ENCODE data around the gene FER. TPM values are rescaled to one million over a fixed set of nuclear protein-coding genes. Genes with fewer than 3 reads are reported as not detected.
"Not testable (repeated sequence)": the region's sequence is repeated elsewhere in the genome, so short reads cannot be mapped to it uniquely, and the experiment has no call there.

FER gene
- total and polyA plus RNA-seq, 5 donors from 2014 or later: 3.9 to 12.0 (median 5.9) TPM

GRCh38 chr5:109025729-109026128 is 278.0 kb downstream of the FER start:
- not testable (repeated sequence) for H3K4me1 Mint-ChIP-seq; H3K27ac ChIP-seq (ENCODE audit: insufficient read depth, low read length, poor library complexity, severe bottlenecking); H3K27me3 ChIP-seq (ENCODE audit: control insufficient read depth, insufficient read depth, low read length); H3K4me3 ChIP-seq (ENCODE audit: low read depth, low read length); H3K4me1 ChIP-seq (ENCODE audit: control insufficient read depth, insufficient read depth, low read length, poor library complexity, severe bottlenecking); DNase-seq; H3K36me3 ChIP-seq (ENCODE audit: control insufficient read depth, insufficient read depth, low read length); ATAC-seq (ENCODE audit: low read depth in 2 of 2); H3K27me3 Mint-ChIP-seq; H3K9me3 ChIP-seq (ENCODE audit: control insufficient read depth in 2 of 2, low read length in 2 of 2); H3K4me3 Mint-ChIP-seq; H3K36me3 Mint-ChIP-seq; H3K9me3 Mint-ChIP-seq; H3K27ac Mint-ChIP-seq

- H3K36me3 ChIP-seq (ENCODE audit: control insufficient read depth, insufficient read depth, low read length): no peaks in the 10 kb centered on the region
- H3K36me3 Mint-ChIP-seq: peaks cover 4% of the 10 kb centered on the region
- H3K9me3 Mint-ChIP-seq: peaks cover 0 to 5% (median 2%) of the 10 kb centered on the region in 7 donors
- ATAC-seq (ENCODE audit: low read depth in 2 of 2) (no peak), DNase-seq (no peak)
- no peaks in the 10 kb centered on the region for H3K4me1 ChIP-seq (ENCODE audit: control insufficient read depth, insufficient read depth, low read length, poor library complexity, severe bottlenecking)
- H3K4me1 Mint-ChIP-seq: peaks cover 0 to 3% (median 0%) of the 10 kb centered on the region in 4 donors
- no peaks in the 10 kb centered on the region for H3K9me3 ChIP-seq (ENCODE audit: control insufficient read depth in 2 of 2, low read length in 2 of 2)
- H3K4me3 Mint-ChIP-seq: no peak overlapping the region
- no peaks in the 10 kb centered on the region for H3K27me3 Mint-ChIP-seq
- H3K4me3 ChIP-seq (ENCODE audit: low read depth, low read length): no peak overlapping the region
- no peak overlapping the region for H3K27ac Mint-ChIP-seq
- no peak overlapping the region for H3K27ac ChIP-seq (ENCODE audit: insufficient read depth, low read length, poor library complexity, severe bottlenecking)
- no peaks in the 10 kb centered on the region for H3K27me3 ChIP-seq (ENCODE audit: control insufficient read depth, insufficient read depth, low read length)
These were observed 280.4 kb downstream of the FER start for GRCh38 chr5:109027983-109028607.

GRCh38 chr5:109028608-109029299 is 281.1 kb downstream of the FER start:
- Mint-ChIP-seq H3K9me3 (peaks cover 0 to 5% (median 2%) of the 10 kb centered on the region in 7 donors), H3K36me3 (peaks cover 4% of the 10 kb centered on the region), H3K4me1 (peaks cover 0 to 3% (median 0%) of the 10 kb centered on the region in 4 donors), H3K27me3 (no peaks in the 10 kb centered on the region), H3K27ac (no peak overlapping the region), H3K4me3 (no peak overlapping the region)
- H3K4me3 ChIP-seq (ENCODE audit: low read depth, low read length): no peak overlapping the region
- ATAC-seq (ENCODE audit: low read depth in 2 of 2) (no peak), DNase-seq (no peak)
- H3K27me3 ChIP-seq (ENCODE audit: control insufficient read depth, insufficient read depth, low read length): no peaks in the 10 kb centered on the region
- no peaks in the 10 kb centered on the region for H3K4me1 ChIP-seq (ENCODE audit: control insufficient read depth, insufficient read depth, low read length, poor library complexity, severe bottlenecking)
- H3K9me3 ChIP-seq (ENCODE audit: control insufficient read depth in 2 of 2, low read length in 2 of 2): no peaks in the 10 kb centered on the region
- H3K36me3 ChIP-seq (ENCODE audit: control insufficient read depth, insufficient read depth, low read length): no peaks in the 10 kb centered on the region
- H3K27ac ChIP-seq (ENCODE audit: insufficient read depth, low read length, poor library complexity, severe bottlenecking): no peak overlapping the region

GRCh38 chr5:109029847-109030246 is 282.1 kb downstream of the FER start:
- H3K4me1 ChIP-seq (ENCODE audit: control insufficient read depth, insufficient read depth, low read length, poor library complexity, severe bottlenecking): no peaks in the 10 kb centered on the region
- no peak overlapping the region for H3K4me3 ChIP-seq (ENCODE audit: low read depth, low read length)
- H3K36me3 ChIP-seq (ENCODE audit: control insufficient read depth, insufficient read depth, low read length): no peaks in the 10 kb centered on the region
- Mint-ChIP-seq H3K9me3 (peaks cover 0 to 2% (median 0%) of the 10 kb centered on the region in 7 donors), H3K27me3 (no peaks in the 10 kb centered on the region), H3K27ac (no peak overlapping the region), H3K36me3 (no peaks in the 10 kb centered on the region), H3K4me1 (peaks cover 0 to 3% (median 0%) of the 10 kb centered on the region in 4 donors), H3K4me3 (no peak overlapping the region)
- H3K27ac ChIP-seq (ENCODE audit: insufficient read depth, low read length, poor library complexity, severe bottlenecking): no peak overlapping the region
- ATAC-seq (ENCODE audit: low read depth in 2 of 2): no peak
- H3K9me3 ChIP-seq (ENCODE audit: control insufficient read depth in 2 of 2, low read length in 2 of 2): no peaks in the 10 kb centered on the region
- H3K27me3 ChIP-seq (ENCODE audit: control insufficient read depth, insufficient read depth, low read length): no peaks in the 10 kb centered on the region
- DNase-seq: no peak

GRCh38 chr5:109030360-109031143 is 282.9 kb downstream of the FER start:
- no peak overlapping the region for H3K4me3 Mint-ChIP-seq
- no peak for DNase-seq
- H3K36me3 Mint-ChIP-seq: no peaks in the 10 kb centered on the region
- H3K27ac Mint-ChIP-seq: peak overlapping the region in 1 of 3 donors; percentile 10
- H3K27me3 ChIP-seq (ENCODE audit: control insufficient read depth, insufficient read depth, low read length): no peaks in the 10 kb centered on the region
- no peaks in the 10 kb centered on the region for H3K27me3 Mint-ChIP-seq
- no peaks in the 10 kb centered on the region for H3K9me3 ChIP-seq (ENCODE audit: control insufficient read depth in 2 of 2, low read length in 2 of 2)
- ATAC-seq (ENCODE audit: low read depth in 2 of 2): no peak
- H3K4me3 ChIP-seq (ENCODE audit: low read depth, low read length): no peak overlapping the region
- no peak overlapping the region for H3K27ac ChIP-seq (ENCODE audit: insufficient read depth, low read length, poor library complexity, severe bottlenecking)
- H3K36me3 ChIP-seq (ENCODE audit: control insufficient read depth, insufficient read depth, low read length): no peaks in the 10 kb centered on the region
- H3K9me3 Mint-ChIP-seq: peaks cover 0 to 2% (median 0%) of the 10 kb centered on the region in 7 donors
- H3K4me1 ChIP-seq (ENCODE audit: control insufficient read depth, insufficient read depth, low read length, poor library complexity, severe bottlenecking): no peaks in the 10 kb centered on the region
- H3K4me1 Mint-ChIP-seq: peaks cover 0 to 3% (median 0%) of the 10 kb centered on the region in 4 donors

- Histone ChIP-seq H3K9me3 (ENCODE audit: control insufficient read depth in 2 of 2, low read length in 2 of 2) (no peaks in the 10 kb centered on the region), H3K27me3 (ENCODE audit: control insufficient read depth, insufficient read depth, low read length) (no peaks in the 10 kb centered on the region), H3K27ac (ENCODE audit: insufficient read depth, low read length, poor library complexity, severe bottlenecking) (no peak overlapping the region), H3K4me1 (ENCODE audit: control insufficient read depth, insufficient read depth, low read length, poor library complexity, severe bottlenecking) (no peaks in the 10 kb centered on the region), H3K4me3 (ENCODE audit: low read depth, low read length) (no peak overlapping the region), H3K36me3 (ENCODE audit: control insufficient read depth, insufficient read depth, low read length) (no peaks in the 10 kb centered on the region)
- no peak for ATAC-seq (ENCODE audit: low read depth in 2 of 2)
- no peak for DNase-seq
- no peaks in the 10 kb centered on the region for H3K27me3 Mint-ChIP-seq
- H3K36me3 Mint-ChIP-seq: peaks cover 3% of the 10 kb centered on the region
- peaks cover 0 to 2% (median 0%) of the 10 kb centered on the region in 7 donors for H3K9me3 Mint-ChIP-seq
- H3K4me3 Mint-ChIP-seq: no peak overlapping the region
- peaks cover 0 to 3% (median 0%) of the 10 kb centered on the region in 4 donors for H3K4me1 Mint-ChIP-seq
- no peak overlapping the region for H3K27ac Mint-ChIP-seq
These were observed 286.6 kb downstream of the FER start for GRCh38 chr5:109034306-109034705.

GRCh38 chr5:109035436-109035835 is 287.7 kb downstream of the FER start:
- Mint-ChIP-seq H3K9me3 (peaks cover 0 to 2% (median 0%) of the 10 kb centered on the region in 7 donors), H3K4me3 (no peak overlapping the region), H3K27me3 (no peaks in the 10 kb centered on the region), H3K4me1 (peaks cover 0 to 3% (median 0%) of the 10 kb centered on the region in 4 donors), H3K27ac (no peak overlapping the region), H3K36me3 (peaks cover 3% of the 10 kb centered on the region)
- Histone ChIP-seq H3K36me3 (ENCODE audit: control insufficient read depth, insufficient read depth, low read length) (no peaks in the 10 kb centered on the region), H3K4me1 (ENCODE audit: control insufficient read depth, insufficient read depth, low read length, poor library complexity, severe bottlenecking) (no peaks in the 10 kb centered on the region), H3K27ac (ENCODE audit: insufficient read depth, low read length, poor library complexity, severe bottlenecking) (no peak overlapping the region), H3K9me3 (ENCODE audit: control insufficient read depth in 2 of 2, low read length in 2 of 2) (no peaks in the 10 kb centered on the region), H3K27me3 (ENCODE audit: control insufficient read depth, insufficient read depth, low read length) (no peaks in the 10 kb centered on the region), H3K4me3 (ENCODE audit: low read depth, low read length) (no peak overlapping the region)
- DNase-seq (no peak), ATAC-seq (ENCODE audit: low read depth in 2 of 2) (no peak)
